ENCODE results near the gene LDB2.

- TF ChIP-seq CTCF (conservative IDR thresholded peaks at IDR 0.05; ENCODE audit: low read depth, low read length) = no peak
- no peak for TF ChIP-seq EZH2 (IDR thresholded peaks at IDR 0.05; ENCODE audit: low read length, unreplicated experiment)
Observed at GRCh38 chr4:16857425-16857824, 41.0 kb downstream of the LDB2 start.

All from PC-3 (cell line).